NB4 (cell line): ENCODE data around the gene TAS2R40.

Source experiments
- MYC ChIP-seq: IDR thresholded peaks from 2 replicates; pipeline ENCODE4 v1.6.1; 2011; ENCODE audit warnings: low read depth, low read length
- POLR2A ChIP-seq: IDR thresholded peaks from 2 replicates; pipeline ENCODE4 v1.6.1; 2011; ENCODE audit warnings: mild to moderate bottlenecking; ENCODE audit not compliant: insufficient read length; ENCODE audit errors: extremely low read depth
- TF ChIP-seq, protein P1 (sequence below): IDR thresholded peaks from one replicate; pipeline ENCODE4 v1.5.1; 2012; ENCODE audit warnings: low read depth, low read length

DNA sequence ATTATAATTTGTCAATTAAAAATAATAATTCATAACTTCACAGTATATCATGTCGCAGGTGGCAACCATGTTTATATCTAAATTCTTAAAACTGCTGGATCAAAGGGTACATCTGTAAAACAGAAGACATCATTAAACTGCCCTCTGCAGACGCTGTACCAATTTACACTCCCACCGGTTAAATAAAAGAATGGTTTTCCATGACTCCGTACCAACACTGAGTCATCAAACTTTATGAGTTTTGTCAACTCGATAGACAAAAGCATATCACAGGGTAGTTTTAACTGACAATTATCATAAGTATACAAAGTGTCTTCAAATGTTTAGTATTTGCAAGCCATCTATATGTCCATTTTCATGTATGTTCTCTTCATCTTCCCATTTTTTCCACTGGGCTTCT, 35.7 kb downstream of the TAS2R40 start:
- TF ChIP-seq, protein P1, sequence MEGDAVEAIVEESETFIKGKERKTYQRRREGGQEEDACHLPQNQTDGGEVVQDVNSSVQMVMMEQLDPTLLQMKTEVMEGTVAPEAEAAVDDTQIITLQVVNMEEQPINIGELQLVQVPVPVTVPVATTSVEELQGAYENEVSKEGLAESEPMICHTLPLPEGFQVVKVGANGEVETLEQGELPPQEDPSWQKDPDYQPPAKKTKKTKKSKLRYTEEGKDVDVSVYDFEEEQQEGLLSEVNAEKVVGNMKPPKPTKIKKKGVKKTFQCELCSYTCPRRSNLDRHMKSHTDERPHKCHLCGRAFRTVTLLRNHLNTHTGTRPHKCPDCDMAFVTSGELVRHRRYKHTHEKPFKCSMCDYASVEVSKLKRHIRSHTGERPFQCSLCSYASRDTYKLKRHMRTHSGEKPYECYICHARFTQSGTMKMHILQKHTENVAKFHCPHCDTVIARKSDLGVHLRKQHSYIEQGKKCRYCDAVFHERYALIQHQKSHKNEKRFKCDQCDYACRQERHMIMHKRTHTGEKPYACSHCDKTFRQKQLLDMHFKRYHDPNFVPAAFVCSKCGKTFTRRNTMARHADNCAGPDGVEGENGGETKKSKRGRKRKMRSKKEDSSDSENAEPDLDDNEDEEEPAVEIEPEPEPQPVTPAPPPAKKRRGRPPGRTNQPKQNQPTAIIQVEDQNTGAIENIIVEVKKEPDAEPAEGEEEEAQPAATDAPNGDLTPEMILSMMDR = no peak
- TF ChIP-seq POLR2A (no peak), MYC (no peak)
